Measurements from ENCODE around the gene AUP1. TPM values are rescaled to one million over a fixed set of nuclear protein-coding genes. Genes with fewer than 3 reads are reported as not detected.

The AUP1 gene
- total and polyA plus RNA-seq, 8 donors, result 74.4 to 244 (median 167) TPM

DNA sequence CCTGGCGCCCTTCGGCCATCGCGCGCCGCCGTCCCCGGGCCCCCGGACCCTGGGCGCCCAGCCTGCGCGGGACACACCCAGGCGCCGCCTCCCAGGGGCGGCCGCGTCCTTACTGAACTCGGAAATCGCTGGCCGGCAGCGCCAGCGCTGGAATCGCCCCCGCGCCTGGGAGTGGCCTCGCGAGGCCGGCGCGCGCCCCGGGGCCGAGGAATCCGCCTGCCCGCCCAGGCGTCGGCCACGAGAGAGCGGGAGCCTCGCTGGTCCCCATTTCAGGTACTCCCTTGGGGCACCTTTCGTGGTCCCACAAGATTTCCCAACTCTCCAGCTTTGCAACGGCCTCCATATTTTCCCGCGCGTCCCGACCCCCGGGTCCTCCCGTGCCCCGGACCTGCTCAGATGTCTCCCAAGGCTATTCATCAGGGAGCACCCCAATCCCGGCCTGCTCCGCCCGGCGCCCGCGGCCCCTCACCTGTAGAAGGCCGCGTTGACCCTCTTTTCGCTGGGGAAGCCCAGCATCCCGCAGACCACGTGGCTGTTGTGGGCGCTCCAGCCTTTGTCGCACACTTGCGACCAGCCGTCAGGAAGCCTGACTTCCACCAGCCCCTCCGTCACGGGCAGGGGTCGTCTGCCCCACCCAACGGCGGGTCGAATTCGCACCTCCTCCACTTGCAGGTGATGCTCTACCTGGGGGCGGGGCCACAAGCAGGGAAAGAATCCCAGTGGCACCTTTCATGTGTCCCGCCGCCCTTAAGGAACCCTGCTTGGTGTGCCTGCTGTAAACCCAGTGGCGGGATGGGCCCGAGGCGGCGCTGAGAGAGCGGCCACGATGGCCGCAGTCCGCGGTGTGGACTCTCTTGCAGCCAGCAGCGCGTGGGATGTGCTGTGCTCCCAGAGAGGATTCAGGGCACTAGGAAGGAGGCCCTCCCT lies 19.7 kb upstream of the AUP1 start:
- H3K9me3 ChIP-seq, result no peaks in the 10 kb centered on the region
- no peaks in the 10 kb centered on the region for H3K36me3 ChIP-seq
- H3K4me1 ChIP-seq, result peaks cover 14 to 43% (median 29%) of the 10 kb centered on the region in 4 donors
- H3K27ac ChIP-seq, result peak overlapping the region; percentile 71 to 80 (median 76)
- intact Hi-C loops (cut with DNase I; ENCODE audit: low total_unique reads), result no loop called here
- DNase-seq, result peak; percentile 70 to 90
- TF ChIP-seq EP300 (IDR thresholded peaks at IDR 0.05) (no peak), POLR2AphosphoS5 (IDR thresholded peaks at IDR 0.05) (peak in 1 of 3 donors; percentile 33)
- H3K27me3 ChIP-seq, result peaks cover 0 to 5% (median 0%) of the 10 kb centered on the region in 3 donors
- 3 to 10% (median 4%) methylated on average over 18 to 85 of the region's 85 CpGs for whole genome bisulfite sequencing, 5 donors
- peak overlapping the region; percentile 47 to 63 (median 59) for H3K4me3 ChIP-seq

- H3K27ac ChIP-seq, result peak overlapping the region; percentile 71 to 80 (median 76)
- WGBS, 5 donors, result 18 to 35% (median 25%) methylated on average over 14 to 26 of the region's 26 CpGs
- H3K4me3 ChIP-seq, result peak overlapping the region; percentile 47 to 63 (median 59)
These were observed 18.9 kb upstream of the AUP1 start for GRCh38 chr2:74548285-74548899.

GRCh38 chr2:74546004-74546403 lies 16.5 kb upstream of the AUP1 start:
- Histone ChIP-seq H3K9me3 (no peaks in the 10 kb centered on the region), H3K4me3 (no peak overlapping the region), H3K27ac (no peak overlapping the region), H3K27me3 (peaks cover 0 to 5% (median 0%) of the 10 kb centered on the region in 3 donors), H3K36me3 (no peaks in the 10 kb centered on the region), H3K4me1 (peaks cover 12 to 21% (median 16%) of the 10 kb centered on the region in 4 donors)
- no peak for DNase-seq
- intact Hi-C loops (cut with DNase I; ENCODE audit: low total_unique reads), result no loop called here
- 70 to 81% (median 74%) methylated on average over 3 of the region's 3 CpGs for WGBS, 5 donors
- TF ChIP-seq POLR2A (IDR thresholded peaks at IDR 0.05) (no peak), EP300 (IDR thresholded peaks at IDR 0.05) (no peak), CTCF (IDR thresholded peaks at IDR 0.05) (no peak), POLR2AphosphoS5 (IDR thresholded peaks at IDR 0.05) (no peak)

More at GRCh38 chr2:74548285-74548899, 18.9 kb upstream of the AUP1 start:
- H3K27me3 ChIP-seq, result peaks cover 0 to 5% (median 0%) of the 10 kb centered on the region in 3 donors
- no peak for DNase-seq
- intact Hi-C loops (cut with DNase I; ENCODE audit: low total_unique reads), result no loop called here
- no peaks in the 10 kb centered on the region for H3K9me3 ChIP-seq
- H3K36me3 ChIP-seq, result no peaks in the 10 kb centered on the region
- H3K4me1 ChIP-seq, result peaks cover 14 to 35% (median 22%) of the 10 kb centered on the region in 4 donors
- TF ChIP-seq CTCF (IDR thresholded peaks at IDR 0.05), result no peak
- no peak for TF ChIP-seq EP300 (IDR thresholded peaks at IDR 0.05)
- TF ChIP-seq POLR2AphosphoS5 (IDR thresholded peaks at IDR 0.05), result no peak
- TF ChIP-seq POLR2A (IDR thresholded peaks at IDR 0.05), result no peak

- H3K27me3 ChIP-seq, result peaks cover 0 to 5% (median 0%) of the 10 kb centered on the region in 3 donors
- no peak for TF ChIP-seq EP300 (IDR thresholded peaks at IDR 0.05)
- no peak for TF ChIP-seq POLR2AphosphoS5 (IDR thresholded peaks at IDR 0.05)
- no peak for TF ChIP-seq POLR2A (IDR thresholded peaks at IDR 0.05)
- no peak for TF ChIP-seq CTCF (IDR thresholded peaks at IDR 0.05)
- H3K27ac ChIP-seq, result no peak overlapping the region
- peaks cover 9 to 15% (median 13%) of the 10 kb centered on the region in 4 donors for H3K4me1 ChIP-seq
- H3K36me3 ChIP-seq, result no peaks in the 10 kb centered on the region
- WGBS, 5 donors, result 81 to 93% (median 89%) methylated on average over 3 of the region's 3 CpGs
- no peak overlapping the region for H3K4me3 ChIP-seq
- DNase-seq, result no peak
- intact Hi-C loops (cut with DNase I; ENCODE audit: low total_unique reads), result no loop called here
- no peaks in the 10 kb centered on the region for H3K9me3 ChIP-seq
These were observed 15.1 kb upstream of the AUP1 start for GRCh38 chr2:74544634-74545033.

Measured in stomach (tissue), 9 donors.